HFF-Myc (cell line): ENCODE measurements around the gene NTRK2.

Experiments
- DNase-seq: peaks from one replicate; pipeline ENCODE4 v3.0.0-alpha.2; 2011; ENCODE audit warnings: low read depth; ENCODE audit errors: extremely low read depth
- H3K4me3 ChIP-seq: replicated peaks from 2 replicates; pipeline ENCODE4 v1.5.1; 2011; ENCODE audit warnings: low read depth, mild to moderate bottlenecking, control low read depth, low read length
- TF ChIP-seq, protein P1 (sequence below): IDR thresholded peaks from 2 replicates; pipeline ENCODE4 v1.5.1; 2012; ENCODE audit warnings: mild to moderate bottlenecking, low read depth, low read length, control low read depth; ENCODE audit errors: missing control alignments

NTRK2 gene

GRCh38 chr9:84990416-84990815 lies 320.9 kb downstream of the NTRK2 start:
- H3K4me3 ChIP-seq = no peak overlapping the region
- no peak for DNase-seq
- TF ChIP-seq, protein P1, sequence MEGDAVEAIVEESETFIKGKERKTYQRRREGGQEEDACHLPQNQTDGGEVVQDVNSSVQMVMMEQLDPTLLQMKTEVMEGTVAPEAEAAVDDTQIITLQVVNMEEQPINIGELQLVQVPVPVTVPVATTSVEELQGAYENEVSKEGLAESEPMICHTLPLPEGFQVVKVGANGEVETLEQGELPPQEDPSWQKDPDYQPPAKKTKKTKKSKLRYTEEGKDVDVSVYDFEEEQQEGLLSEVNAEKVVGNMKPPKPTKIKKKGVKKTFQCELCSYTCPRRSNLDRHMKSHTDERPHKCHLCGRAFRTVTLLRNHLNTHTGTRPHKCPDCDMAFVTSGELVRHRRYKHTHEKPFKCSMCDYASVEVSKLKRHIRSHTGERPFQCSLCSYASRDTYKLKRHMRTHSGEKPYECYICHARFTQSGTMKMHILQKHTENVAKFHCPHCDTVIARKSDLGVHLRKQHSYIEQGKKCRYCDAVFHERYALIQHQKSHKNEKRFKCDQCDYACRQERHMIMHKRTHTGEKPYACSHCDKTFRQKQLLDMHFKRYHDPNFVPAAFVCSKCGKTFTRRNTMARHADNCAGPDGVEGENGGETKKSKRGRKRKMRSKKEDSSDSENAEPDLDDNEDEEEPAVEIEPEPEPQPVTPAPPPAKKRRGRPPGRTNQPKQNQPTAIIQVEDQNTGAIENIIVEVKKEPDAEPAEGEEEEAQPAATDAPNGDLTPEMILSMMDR = no peak

DNA sequence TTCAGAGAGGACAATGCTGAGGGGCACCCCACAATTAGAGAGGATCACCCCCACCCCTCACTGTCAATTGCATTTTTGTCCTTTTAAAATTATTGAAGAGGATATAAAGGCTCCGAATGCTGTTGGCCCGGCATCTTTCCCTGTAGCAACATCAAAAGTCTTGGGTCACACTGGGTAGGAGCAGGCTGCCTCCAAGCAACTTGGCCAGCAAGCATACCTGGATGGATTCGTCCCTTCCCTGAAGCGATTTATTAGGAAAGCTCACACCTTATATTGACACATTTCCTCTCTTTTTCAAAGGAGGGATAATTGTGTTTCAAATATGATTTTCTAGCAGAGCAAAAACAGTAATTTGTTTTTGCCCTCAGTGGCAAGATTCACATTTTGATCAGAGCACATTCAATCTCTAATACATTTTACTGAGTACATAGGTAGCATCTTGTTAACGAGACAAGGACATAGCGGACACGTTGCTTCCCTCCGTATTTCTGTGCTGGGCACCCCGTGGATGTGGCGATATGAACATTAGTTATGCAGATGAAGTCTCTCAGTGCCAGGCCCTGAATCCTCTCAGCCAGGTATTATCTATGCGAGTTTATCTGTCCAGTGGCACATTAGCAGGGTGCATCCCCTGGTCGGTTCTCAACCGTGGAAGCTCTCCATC lies 321.5 kb downstream of the NTRK2 start:
- TF ChIP-seq, protein P1 = no peak
- DNase-seq = no peak
- no peak overlapping the region for H3K4me3 ChIP-seq

GRCh38 chr9:84991514-84991870 lies 322.0 kb downstream of the NTRK2 start:
- TF ChIP-seq, protein P1 = no peak
- no peak overlapping the region for H3K4me3 ChIP-seq
- DNase-seq = no peak

DNA sequence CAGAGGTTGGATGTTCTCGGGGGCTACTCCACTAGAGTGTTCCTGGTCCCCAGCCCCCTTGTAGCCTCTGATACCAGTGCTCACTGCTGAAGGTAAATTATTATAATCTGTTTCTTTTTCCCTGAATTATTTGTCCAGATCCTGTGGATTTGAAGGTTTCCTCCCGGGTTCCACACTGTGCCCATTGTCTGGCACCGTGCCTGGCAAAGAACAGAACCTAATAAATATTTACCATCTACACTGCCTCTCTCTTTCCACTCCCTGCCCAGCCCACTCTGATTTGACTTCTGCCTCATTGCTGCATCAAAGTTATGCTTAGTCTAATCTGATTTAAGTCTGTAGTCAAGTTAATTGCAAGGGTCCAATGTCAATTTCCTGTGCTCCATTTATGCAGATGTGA lies 322.9 kb downstream of the NTRK2 start:
- DNase-seq = no peak

GRCh38 chr9:84993105-84993504 lies 323.6 kb downstream of the NTRK2 start:
- no peak overlapping the region for H3K4me3 ChIP-seq
- TF ChIP-seq, protein P1 = no peak
- no peak for DNase-seq

More for the DNA sequence above, 322.9 kb downstream of the NTRK2 start:
- TF ChIP-seq, protein P1 = no peak
- no peak overlapping the region for H3K4me3 ChIP-seq

GRCh38 chr9:84996029-84996428 lies 326.5 kb downstream of the NTRK2 start:
- TF ChIP-seq, protein P1 = no peak
- H3K4me3 ChIP-seq = no peak overlapping the region
- DNase-seq = peak; percentile 67

- DNase-seq = no peak
- H3K4me3 ChIP-seq = no peak overlapping the region
- TF ChIP-seq, protein P1 = no peak
Measured at GRCh38 chr9:84996716-84997115, 327.2 kb downstream of the NTRK2 start.
